SK-N-SH treated with all-trans-retinoic acid at 6 μM for 48 hours (cell line): Measurements from ENCODE around the gene MYPN.

Source experiments
- ATAC-seq: fragments of 200-7000 bp; cut with Tn5 transposase; 3 replicates; pipeline ENCODE4 v1.9.1; 2020; ENCODE audit warnings: mild to moderate bottlenecking, moderate library complexity
- ARNTL ChIP-seq: fragments of 450-650 bp; formaldehyde crosslinking; IDR thresholded peaks from 2 replicates; pipeline ENCODE4 v1.5.0; 2020; ENCODE audit warnings: low read depth, mild to moderate bottlenecking, moderate library complexity, borderline replicate concordance
- BACH2 ChIP-seq: fragments of 250-450 bp; sonication (Bioruptor Pico); IDR thresholded peaks from 2 replicates; pipeline ENCODE4 v1.9.0; 2021; ENCODE audit warnings: mild to moderate bottlenecking, borderline replicate concordance
- CSDC2 ChIP-seq: fragments of 250-450 bp; sonication (Bioruptor Pico); IDR thresholded peaks from 2 replicates; pipeline ENCODE4 v1.5.0; 2020; ENCODE audit warnings: mild to moderate bottlenecking, moderate library complexity
- ESRRG ChIP-seq: fragments of 250-450 bp; sonication (Bioruptor Pico); IDR thresholded peaks from 2 replicates; pipeline ENCODE4 v1.6.1; 2021; ENCODE audit warnings: mild to moderate bottlenecking
- ISL1 ChIP-seq: fragments of 250-450 bp; sonication (Bioruptor Pico); IDR thresholded peaks from 2 replicates; pipeline ENCODE4 v2.1.2; 2022; ENCODE audit warnings: mild to moderate bottlenecking, moderate library complexity
- PATZ1 ChIP-seq: fragments of 250-450 bp; sonication (Bioruptor Pico); IDR thresholded peaks from 2 replicates; pipeline ENCODE4 v1.8.0; 2020; ENCODE audit warnings: mild to moderate bottlenecking, moderate library complexity, borderline replicate concordance
- PPARA ChIP-seq: fragments of 250-450 bp; sonication (Bioruptor Pico); IDR thresholded peaks from 2 replicates; pipeline ENCODE4 v1.5.0; 2020; ENCODE audit warnings: mild to moderate bottlenecking, borderline replicate concordance
- RARB ChIP-seq: fragments of 250-450 bp; sonication (Bioruptor Pico); IDR thresholded peaks from 2 replicates; pipeline ENCODE4 v1.8.0; 2021; ENCODE audit warnings: mild to moderate bottlenecking, moderate library complexity
- TCF4 ChIP-seq: fragments of 250-450 bp; sonication (Bioruptor Pico); IDR thresholded peaks from 2 replicates; pipeline ENCODE4 v1.8.0; 2021; ENCODE audit warnings: mild to moderate bottlenecking, moderate library complexity, borderline replicate concordance
- TOX ChIP-seq: fragments of 250-450 bp; sonication (Bioruptor Pico); IDR thresholded peaks from 2 replicates; pipeline ENCODE4 v1.8.0; 2021; ENCODE audit warnings: mild to moderate bottlenecking, moderate library complexity, borderline replicate concordance
- ZFP3 ChIP-seq: fragments of 250-450 bp; sonication (Bioruptor Pico); IDR thresholded peaks from 2 replicates; pipeline ENCODE4 v1.5.0; 2020; ENCODE audit warnings: mild to moderate bottlenecking, moderate library complexity
- ZFP30 ChIP-seq: fragments of 450-650 bp; formaldehyde crosslinking; IDR thresholded peaks from 2 replicates; pipeline ENCODE4 v1.5.0; 2022; ENCODE audit warnings: mild to moderate bottlenecking, moderate library complexity
- ZNF565 ChIP-seq: fragments of 450-650 bp; formaldehyde crosslinking; conservative IDR thresholded peaks from 2 replicates; pipeline ENCODE4 v1.5.0; 2020; ENCODE audit warnings: low read depth, mild to moderate bottlenecking, moderate library complexity
- ZNF70 ChIP-seq: fragments of 450-650 bp; formaldehyde crosslinking; IDR thresholded peaks from 2 replicates; pipeline ENCODE4 v1.5.0; 2020; ENCODE audit warnings: mild to moderate bottlenecking, moderate library complexity
- ZNF8 ChIP-seq: fragments of 450-650 bp; formaldehyde crosslinking; IDR thresholded peaks from 2 replicates; pipeline ENCODE4 v1.5.0; 2020; ENCODE audit warnings: mild to moderate bottlenecking, moderate library complexity
- TF ChIP-seq, protein P1 (sequence below): fragments of 250-450 bp; sonication (Bioruptor Pico); IDR thresholded peaks from 2 replicates; pipeline ENCODE4 v1.5.1; 2020; ENCODE audit warnings: low read depth, mild to moderate bottlenecking, moderate library complexity
- TF ChIP-seq, protein P2 (sequence below): fragments of 250-450 bp; sonication (Bioruptor Pico); IDR thresholded peaks from 2 replicates; pipeline ENCODE4 v1.8.0; 2021; ENCODE audit warnings: low read depth, mild to moderate bottlenecking, moderate library complexity, borderline replicate concordance
- TF ChIP-seq, protein P3 (sequence below): fragments of 250-450 bp; sonication (Bioruptor Pico); IDR thresholded peaks from 2 replicates; pipeline ENCODE4 v1.5.0; 2020; ENCODE audit warnings: mild to moderate bottlenecking, moderate library complexity

The MYPN gene

DNA sequence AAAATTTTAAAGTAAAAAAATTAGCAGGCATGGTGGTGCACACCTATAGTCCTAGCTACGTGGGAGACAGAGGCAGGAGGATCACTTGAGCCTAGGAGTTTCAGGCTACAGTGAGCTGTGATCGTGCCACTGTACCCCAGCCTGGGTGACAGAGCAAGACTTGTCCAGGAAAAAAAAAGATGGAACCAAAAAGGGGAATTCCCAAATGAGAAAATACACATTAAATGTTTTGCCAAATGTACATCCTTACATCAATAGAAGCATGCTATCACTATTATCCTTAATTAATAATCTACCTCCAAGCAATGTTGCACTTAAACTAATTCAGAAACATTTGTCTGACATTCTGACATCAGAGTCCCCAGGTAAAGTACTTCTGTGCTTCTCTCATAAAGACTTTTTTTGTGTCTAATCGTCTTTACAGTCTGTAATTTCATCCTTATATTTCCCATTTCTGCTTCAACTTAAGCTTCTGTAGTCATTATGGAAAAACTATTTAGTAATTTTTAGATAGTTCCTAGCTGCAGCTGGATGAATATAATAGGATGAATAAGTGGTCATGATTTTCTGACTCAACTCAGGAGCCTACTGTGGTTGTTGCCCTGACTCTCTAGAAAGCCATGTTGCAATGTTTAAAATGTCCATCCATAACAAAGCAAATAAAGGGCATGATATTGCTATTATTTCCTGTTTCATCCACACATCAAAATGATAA lies 57.7 kb downstream of the MYPN start:
- TF ChIP-seq ZNF70 (no peak), RARB (no peak), ZNF565 (no peak), ESRRG (CRISPR knock-in tag) (no peak), ZFP3 (CRISPR knock-in tag) (no peak), ZNF8 (no peak), PATZ1 (no peak), PPARA (CRISPR knock-in tag) (no peak), TOX (CRISPR knock-in tag) (no peak), ZFP30 (CRISPR knock-in tag) (no peak), ARNTL (CRISPR knock-in tag) (no peak), CSDC2 (CRISPR knock-in tag) (no peak), ISL1 (CRISPR knock-in tag) (no peak), TCF4 (CRISPR knock-in tag) (no peak)
- TF ChIP-seq, protein P1, sequence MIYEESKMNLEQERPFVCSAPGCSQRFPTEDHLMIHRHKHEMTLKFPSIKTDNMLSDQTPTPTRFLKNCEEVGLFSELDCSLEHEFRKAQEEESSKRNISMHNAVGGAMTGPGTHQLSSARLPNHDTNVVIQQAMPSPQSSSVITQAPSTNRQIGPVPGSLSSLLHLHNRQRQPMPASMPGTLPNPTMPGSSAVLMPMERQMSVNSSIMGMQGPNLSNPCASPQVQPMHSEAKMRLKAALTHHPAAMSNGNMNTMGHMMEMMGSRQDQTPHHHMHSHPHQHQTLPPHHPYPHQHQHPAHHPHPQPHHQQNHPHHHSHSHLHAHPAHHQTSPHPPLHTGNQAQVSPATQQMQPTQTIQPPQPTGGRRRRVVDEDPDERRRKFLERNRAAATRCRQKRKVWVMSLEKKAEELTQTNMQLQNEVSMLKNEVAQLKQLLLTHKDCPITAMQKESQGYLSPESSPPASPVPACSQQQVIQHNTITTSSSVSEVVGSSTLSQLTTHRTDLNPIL (CRISPR knock-in tag): no peak
- TF ChIP-seq, protein P2, sequence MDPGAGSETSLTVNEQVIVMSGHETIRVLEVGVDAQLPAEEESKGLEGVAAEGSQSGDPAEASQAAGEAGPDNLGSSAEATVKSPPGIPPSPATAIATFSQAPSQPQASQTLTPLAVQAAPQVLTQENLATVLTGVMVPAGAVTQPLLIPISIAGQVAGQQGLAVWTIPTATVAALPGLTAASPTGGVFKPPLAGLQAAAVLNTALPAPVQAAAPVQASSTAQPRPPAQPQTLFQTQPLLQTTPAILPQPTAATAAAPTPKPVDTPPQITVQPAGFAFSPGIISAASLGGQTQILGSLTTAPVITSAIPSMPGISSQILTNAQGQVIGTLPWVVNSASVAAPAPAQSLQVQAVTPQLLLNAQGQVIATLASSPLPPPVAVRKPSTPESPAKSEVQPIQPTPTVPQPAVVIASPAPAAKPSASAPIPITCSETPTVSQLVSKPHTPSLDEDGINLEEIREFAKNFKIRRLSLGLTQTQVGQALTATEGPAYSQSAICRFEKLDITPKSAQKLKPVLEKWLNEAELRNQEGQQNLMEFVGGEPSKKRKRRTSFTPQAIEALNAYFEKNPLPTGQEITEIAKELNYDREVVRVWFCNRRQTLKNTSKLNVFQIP (CRISPR knock-in tag): no peak
- TF ChIP-seq, protein P3, sequence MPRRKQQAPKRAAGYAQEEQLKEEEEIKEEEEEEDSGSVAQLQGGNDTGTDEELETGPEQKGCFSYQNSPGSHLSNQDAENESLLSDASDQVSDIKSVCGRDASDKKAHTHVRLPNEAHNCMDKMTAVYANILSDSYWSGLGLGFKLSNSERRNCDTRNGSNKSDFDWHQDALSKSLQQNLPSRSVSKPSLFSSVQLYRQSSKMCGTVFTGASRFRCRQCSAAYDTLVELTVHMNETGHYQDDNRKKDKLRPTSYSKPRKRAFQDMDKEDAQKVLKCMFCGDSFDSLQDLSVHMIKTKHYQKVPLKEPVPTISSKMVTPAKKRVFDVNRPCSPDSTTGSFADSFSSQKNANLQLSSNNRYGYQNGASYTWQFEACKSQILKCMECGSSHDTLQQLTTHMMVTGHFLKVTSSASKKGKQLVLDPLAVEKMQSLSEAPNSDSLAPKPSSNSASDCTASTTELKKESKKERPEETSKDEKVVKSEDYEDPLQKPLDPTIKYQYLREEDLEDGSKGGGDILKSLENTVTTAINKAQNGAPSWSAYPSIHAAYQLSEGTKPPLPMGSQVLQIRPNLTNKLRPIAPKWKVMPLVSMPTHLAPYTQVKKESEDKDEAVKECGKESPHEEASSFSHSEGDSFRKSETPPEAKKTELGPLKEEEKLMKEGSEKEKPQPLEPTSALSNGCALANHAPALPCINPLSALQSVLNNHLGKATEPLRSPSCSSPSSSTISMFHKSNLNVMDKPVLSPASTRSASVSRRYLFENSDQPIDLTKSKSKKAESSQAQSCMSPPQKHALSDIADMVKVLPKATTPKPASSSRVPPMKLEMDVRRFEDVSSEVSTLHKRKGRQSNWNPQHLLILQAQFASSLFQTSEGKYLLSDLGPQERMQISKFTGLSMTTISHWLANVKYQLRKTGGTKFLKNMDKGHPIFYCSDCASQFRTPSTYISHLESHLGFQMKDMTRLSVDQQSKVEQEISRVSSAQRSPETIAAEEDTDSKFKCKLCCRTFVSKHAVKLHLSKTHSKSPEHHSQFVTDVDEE (CRISPR knock-in tag): no peak
- ATAC-seq: no peak

GRCh38 chr10:68167586-68168189 lies 58.4 kb downstream of the MYPN start:
- ATAC-seq: no peak
- TF ChIP-seq ESRRG (CRISPR knock-in tag): no peak
- no peak for TF ChIP-seq TOX (CRISPR knock-in tag)
- no peak for TF ChIP-seq CSDC2 (CRISPR knock-in tag)
- no peak for TF ChIP-seq ZNF70
- TF ChIP-seq ISL1 (CRISPR knock-in tag): no peak

- ATAC-seq: no peak
- TF ChIP-seq ISL1 (CRISPR knock-in tag) (no peak), ARNTL (CRISPR knock-in tag) (no peak), ZNF8 (no peak), BACH2 (CRISPR knock-in tag) (no peak)
- TF ChIP-seq, protein P3 (CRISPR knock-in tag): no peak
- TF ChIP-seq, all 23 proteins: peak for 0
These were observed 62.3 kb downstream of the MYPN start for GRCh38 chr10:68171539-68172080.
